Activated CD4-positive, alpha-beta T cell treated with anti-CD3 and anti-CD28 coated beads for 36 hours (primary cell): Measurements from ENCODE around the gene GJB3. TPM values are rescaled to one million over a fixed set of nuclear protein-coding genes. Genes with fewer than 3 reads are reported as not detected.

Source experiments
- ATAC-seq: fragments of 200-7000 bp; cut with Tn5 transposase; one replicate; pipeline ENCODE4 v1.10.0; 2021; ENCODE audit warnings: mild to moderate bottlenecking, moderate library complexity
- CTCF ChIA-PET: fragments of 350-600 bp; sonication (Branson Sonifier 250); formaldehyde crosslinking; loops from one replicate; lab custom pipeline; 2021; ENCODE audit warnings: antibody characterized with exemption; lab: Charles Lee
- POLR2A ChIA-PET: fragments of 350-600 bp; sonication (Branson Sonifier 250); formaldehyde crosslinking; loops from one replicate; lab custom pipeline; 2021; ENCODE audit warnings: antibody characterized with exemption, inconsistent platforms; lab: Charles Lee
- DNase-seq: peaks from one replicate; pipeline ENCODE4 v3.0.0-alpha.2; 2020
- H3K27ac Mint-ChIP-seq: one replicate; pipeline ENCODE4 v1.8.0; 2021; ENCODE audit warnings: mixed read lengths
- H3K27me3 Mint-ChIP-seq: one replicate; pipeline ENCODE4 v1.8.0; 2021; ENCODE audit warnings: mixed read lengths
- H3K36me3 Mint-ChIP-seq: one replicate; pipeline ENCODE4 v1.8.0; 2021; ENCODE audit warnings: low read depth, mixed read lengths
- H3K4me1 Mint-ChIP-seq: one replicate; pipeline ENCODE4 v1.8.0; 2021; ENCODE audit warnings: mixed read lengths
- H3K4me3 Mint-ChIP-seq: one replicate; pipeline ENCODE4 v1.8.0; 2021; ENCODE audit warnings: mild to moderate bottlenecking, moderate library complexity, mixed read lengths
- H3K9me3 Mint-ChIP-seq: one replicate; pipeline ENCODE4 v1.8.0; 2021; ENCODE audit warnings: low read depth, mixed read lengths
- intact Hi-C, 2 experiments: fragments of 100-400 bp; cut with DNase I in 1 of 2; cut with micrococcal nuclease in 1 of 2; formaldehyde crosslinking; loops; one replicate each; pipeline versions ENCODE4 v1.14.2 to v1.15.1; 2022 to 2024; cut with DNase I, micrococcal nuclease
- total RNA-seq, 2 experiments: library from RNA; stranded (reverse); gene quantifications; one replicate each; pipeline ENCODE4 v1.2.3, GENCODE V29; 2021

Gene GJB3
- total RNA-seq, 2 experiments from 2014 or later = not detected

DNA sequence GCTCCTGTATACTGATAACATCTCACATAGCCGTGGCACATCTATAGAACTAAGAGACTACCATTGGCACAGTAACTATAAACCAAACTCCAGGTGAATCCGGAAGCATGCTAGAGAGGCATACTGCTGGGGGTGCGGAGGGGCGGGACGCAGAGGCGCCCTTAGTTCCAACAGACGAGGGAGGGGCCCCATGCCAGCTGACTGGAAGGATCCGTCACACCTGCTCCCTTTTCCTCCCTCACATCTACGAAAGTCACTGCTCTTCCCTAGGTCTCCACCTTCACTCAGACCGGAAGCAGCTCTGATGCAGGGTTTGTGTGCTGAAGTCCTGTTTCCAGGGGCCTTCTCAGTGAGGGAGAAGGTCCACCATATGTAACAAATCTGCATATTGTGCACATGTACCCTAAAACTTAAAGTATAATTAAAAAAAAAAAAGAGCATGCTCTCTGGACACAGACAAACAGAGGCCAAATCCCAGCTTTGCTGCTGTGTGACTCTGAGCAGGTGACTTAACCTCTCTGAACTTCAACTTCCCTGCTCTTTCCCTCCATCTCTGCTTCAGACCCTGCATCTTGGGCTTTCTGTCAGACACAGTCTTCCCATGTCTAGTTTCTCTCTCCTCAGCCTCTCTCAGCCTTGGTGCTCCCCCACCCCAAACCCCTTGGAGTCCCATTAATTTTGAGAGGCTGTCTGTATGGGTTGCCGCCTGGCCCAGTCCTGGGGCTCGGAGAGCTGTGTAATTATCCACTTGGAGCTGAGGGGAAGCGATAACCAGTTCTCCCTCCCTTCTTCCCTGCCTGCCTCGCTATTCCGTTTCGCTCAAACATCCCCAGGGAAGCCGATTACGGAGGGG, 34.0 kb upstream of the GJB3 start:
- intact Hi-C loops = no loop called here
- ChIA-PET CTCF (interaction anchor here (0.6 kb wide), 1 partner anchor 156 kb away, joined by 3 read pairs; no protein-coding TSS in a partner anchor), POLR2A (no interaction called here)
- no peaks in the 10 kb centered on the region for H3K36me3 Mint-ChIP-seq
- no peak for DNase-seq
- H3K27ac Mint-ChIP-seq = no peak overlapping the region
- no peaks in the 10 kb centered on the region for H3K27me3 Mint-ChIP-seq
- no peaks in the 10 kb centered on the region for H3K4me1 Mint-ChIP-seq
- H3K9me3 Mint-ChIP-seq = no peaks in the 10 kb centered on the region
- no peak for ATAC-seq
- no peak overlapping the region for H3K4me3 Mint-ChIP-seq

DNA sequence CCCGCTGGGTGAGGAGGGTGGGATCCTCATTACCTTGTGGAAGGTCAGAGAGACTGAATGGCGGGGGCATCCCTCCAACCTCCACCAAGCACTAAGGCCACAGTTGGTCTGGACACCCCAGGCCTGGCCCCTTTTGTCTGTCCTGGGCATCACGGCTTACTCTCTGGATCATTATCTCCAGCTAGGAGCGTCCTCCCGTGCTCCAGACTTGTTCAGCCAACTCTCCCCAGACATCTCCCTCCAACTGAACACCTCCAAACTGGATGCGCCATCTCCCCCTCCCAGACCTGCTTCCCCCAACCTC, 33.4 kb upstream of the GJB3 start:
- H3K4me1 Mint-ChIP-seq = no peaks in the 10 kb centered on the region
- DNase-seq = no peak
- intact Hi-C loops = no loop called here
- ChIA-PET POLR2A (no interaction called here), CTCF (no interaction called here)
- no peak overlapping the region for H3K4me3 Mint-ChIP-seq
- H3K9me3 Mint-ChIP-seq = no peaks in the 10 kb centered on the region
- H3K36me3 Mint-ChIP-seq = no peaks in the 10 kb centered on the region
- H3K27ac Mint-ChIP-seq = no peak overlapping the region
- ATAC-seq = no peak
- no peaks in the 10 kb centered on the region for H3K27me3 Mint-ChIP-seq

DNA sequence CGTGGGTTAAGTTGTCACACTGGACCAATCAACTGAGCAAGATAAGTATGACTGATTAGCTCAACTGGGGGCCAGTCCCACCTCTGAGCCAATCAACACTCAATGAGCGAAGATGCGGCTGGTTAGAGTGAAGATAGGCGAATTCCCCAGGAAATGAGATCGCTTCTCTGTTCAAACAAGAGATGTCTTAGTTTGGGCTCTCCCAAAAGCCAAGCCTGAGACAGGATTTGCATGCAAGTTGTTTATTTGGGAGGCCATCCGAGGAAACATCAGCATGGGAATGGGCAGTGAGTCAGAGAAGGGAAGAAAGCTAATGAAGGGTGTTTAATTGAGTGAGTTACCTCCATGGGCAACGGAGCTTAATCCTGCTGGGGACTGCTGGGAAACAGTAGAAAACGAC, 31.0 kb upstream of the GJB3 start:
- ChIA-PET POLR2A (no interaction called here), CTCF (no interaction called here)
- H3K27me3 Mint-ChIP-seq = peaks cover 2% of the 10 kb centered on the region
- no peak for ATAC-seq
- no peak for DNase-seq
- H3K4me1 Mint-ChIP-seq = no peaks in the 10 kb centered on the region
- no peak overlapping the region for H3K4me3 Mint-ChIP-seq
- intact Hi-C loops = no loop called here
- no peaks in the 10 kb centered on the region for H3K36me3 Mint-ChIP-seq
- H3K9me3 Mint-ChIP-seq = no peaks in the 10 kb centered on the region
- H3K27ac Mint-ChIP-seq = no peak overlapping the region

DNA sequence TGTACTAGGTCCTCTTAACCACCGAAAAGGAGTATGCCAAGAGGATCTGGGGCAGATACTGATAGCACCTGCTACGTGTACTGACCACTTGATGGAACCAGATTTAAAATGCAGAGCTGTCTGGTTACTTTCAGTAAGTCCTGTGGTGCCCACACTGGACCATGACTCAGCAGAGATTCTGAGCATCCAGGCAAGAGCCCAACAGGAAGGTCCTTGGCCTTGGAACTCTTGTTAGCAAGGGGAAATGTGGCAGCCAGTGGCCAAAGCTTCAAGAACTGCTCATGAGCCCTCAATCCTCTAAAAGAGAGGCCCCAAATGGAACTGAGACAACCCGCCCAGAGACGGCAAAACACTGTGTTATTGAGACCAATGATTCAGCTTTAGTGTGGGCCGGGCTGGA, 30.4 kb upstream of the GJB3 start:
- CTCF ChIA-PET = no interaction called here
- intact Hi-C loops = no loop called here

DNA sequence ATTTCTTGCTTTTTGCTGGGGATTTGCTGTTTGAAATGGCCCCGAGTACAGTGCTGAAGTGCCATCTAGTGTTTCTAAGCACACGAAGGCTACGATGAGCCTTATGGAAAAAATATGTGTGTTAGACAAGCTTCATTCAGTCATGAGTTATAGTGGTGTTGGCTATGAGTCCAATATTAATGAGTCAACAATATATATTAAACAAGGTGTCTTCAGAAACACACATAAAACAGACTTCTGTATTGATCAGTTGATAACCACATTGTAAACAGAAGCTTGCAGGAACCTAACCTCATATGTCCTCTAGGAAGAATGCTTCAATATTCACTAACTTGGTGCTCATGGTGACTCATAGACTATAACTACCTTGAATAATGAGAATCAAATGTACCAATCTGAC, 27.9 kb upstream of the GJB3 start:
- Mint-ChIP-seq H3K4me1 (no peaks in the 10 kb centered on the region), H3K27me3 (peaks cover 2% of the 10 kb centered on the region), H3K36me3 (no peaks in the 10 kb centered on the region), H3K27ac (no peak overlapping the region), H3K9me3 (no peaks in the 10 kb centered on the region), H3K4me3 (no peak overlapping the region)
- ChIA-PET CTCF (interaction anchor here (0.6 to 1.5 kb wide), 2 partner anchors 9 to 10 kb away, joined by 3 to 5 read pairs; no protein-coding TSS in a partner anchor), POLR2A (no interaction called here)
- intact Hi-C loops = no loop called here
- ATAC-seq (no peak), DNase-seq (no peak)

More for the DNA sequence above, 30.4 kb upstream of the GJB3 start:
- POLR2A ChIA-PET = no interaction called here
- H3K27me3 Mint-ChIP-seq = peaks cover 2% of the 10 kb centered on the region
- H3K9me3 Mint-ChIP-seq = no peaks in the 10 kb centered on the region
- no peak overlapping the region for H3K27ac Mint-ChIP-seq
- DNase-seq (no peak), ATAC-seq (no peak)
- H3K36me3 Mint-ChIP-seq = no peaks in the 10 kb centered on the region
- no peak overlapping the region for H3K4me3 Mint-ChIP-seq
- no peaks in the 10 kb centered on the region for H3K4me1 Mint-ChIP-seq

DNA sequence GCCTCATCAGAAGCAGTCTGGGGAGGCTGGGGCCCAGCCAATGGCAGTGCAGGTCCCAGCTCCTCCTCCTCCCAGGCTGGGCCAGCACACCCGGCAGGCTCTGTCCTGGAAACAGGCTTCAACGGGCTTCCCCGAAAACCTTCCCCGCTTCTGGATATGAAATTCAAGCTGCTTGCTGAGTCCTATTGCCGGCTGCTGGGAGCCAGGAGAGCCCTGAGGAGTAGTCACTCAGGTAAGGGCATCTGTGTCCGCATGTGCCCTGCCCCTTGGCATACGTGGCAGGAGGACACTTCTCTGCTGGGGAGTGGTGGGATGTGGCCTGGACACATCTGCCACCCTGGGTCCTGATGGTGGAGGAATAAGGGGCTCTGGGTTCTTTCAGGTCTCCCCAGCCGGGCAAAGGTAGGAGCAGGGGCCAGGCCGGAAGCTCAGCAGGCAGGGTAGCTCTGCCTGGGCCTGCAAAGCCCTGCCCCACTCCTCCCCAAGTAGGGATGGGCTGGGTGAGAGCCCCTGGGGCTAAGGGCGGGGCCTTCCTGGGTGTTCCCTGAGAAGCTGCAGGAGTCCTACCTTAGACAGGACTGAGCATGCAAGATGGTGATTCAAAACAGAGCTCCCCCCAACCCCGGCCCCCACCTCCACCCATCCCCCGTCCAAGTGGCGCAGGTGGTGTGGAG, 25.9 kb upstream of the GJB3 start, which contains the start of gene GJB5:
TSS of gene GJB5 (plus strand) at position 84 of the 674 bp plus-strand sequence. CDS start 2,284 bp downstream, outside the sequence.
- Mint-ChIP-seq H3K27me3 (peaks cover 2% of the 10 kb centered on the region), H3K4me3 (no peak within 1 kb of the TSS), H3K9me3 (no peaks in the 10 kb centered on the region), H3K4me1 (no peaks in the 10 kb centered on the region), H3K27ac (no peak within 1 kb of the TSS), H3K36me3 (no peaks in the 10 kb centered on the region)
- ATAC-seq = no peak
- DNase-seq = no peak
- POLR2A ChIA-PET = no interaction called here
- CTCF ChIA-PET = no interaction called here
- intact Hi-C loops = no loop called here

DNA sequence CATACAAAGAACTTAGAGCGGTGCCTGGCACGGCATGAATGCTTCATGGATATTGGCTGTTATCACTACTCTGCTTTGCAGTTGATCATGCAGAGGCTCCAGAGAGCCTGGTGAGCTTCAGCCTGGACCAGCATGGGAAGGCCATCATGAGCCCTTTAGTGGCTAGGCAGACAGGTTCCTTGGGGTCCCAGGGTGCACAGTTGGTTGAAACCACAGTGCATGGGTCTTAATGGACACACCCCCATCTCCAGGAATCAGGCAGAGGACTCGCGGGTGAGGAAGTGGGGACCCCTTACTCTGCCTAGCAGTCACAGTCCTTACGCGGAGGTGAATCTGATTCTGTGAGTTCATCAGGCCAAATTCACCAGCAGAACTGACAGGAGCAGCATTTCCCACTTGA, 25.1 kb upstream of the GJB3 start:
- Mint-ChIP-seq H3K4me1 (no peaks in the 10 kb centered on the region), H3K27me3 (peaks cover 2% of the 10 kb centered on the region), H3K9me3 (no peaks in the 10 kb centered on the region), H3K27ac (no peak overlapping the region), H3K36me3 (no peaks in the 10 kb centered on the region), H3K4me3 (no peak overlapping the region)
- ChIA-PET POLR2A (no interaction called here), CTCF (interaction anchor here (1.3 kb wide), 1 partner anchor 14 kb away, joined by 4 read pairs; no protein-coding TSS in a partner anchor)
- DNase-seq = no peak
- intact Hi-C loops = no loop called here
- ATAC-seq = no peak

DNA sequence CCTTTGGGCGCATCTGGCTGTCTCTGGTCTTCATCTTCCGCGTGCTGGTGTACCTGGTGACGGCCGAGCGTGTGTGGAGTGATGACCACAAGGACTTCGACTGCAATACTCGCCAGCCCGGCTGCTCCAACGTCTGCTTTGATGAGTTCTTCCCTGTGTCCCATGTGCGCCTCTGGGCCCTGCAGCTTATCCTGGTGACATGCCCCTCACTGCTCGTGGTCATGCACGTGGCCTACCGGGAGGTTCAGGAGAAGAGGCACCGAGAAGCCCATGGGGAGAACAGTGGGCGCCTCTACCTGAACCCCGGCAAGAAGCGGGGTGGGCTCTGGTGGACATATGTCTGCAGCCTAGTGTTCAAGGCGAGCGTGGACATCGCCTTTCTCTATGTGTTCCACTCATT, 23.6 kb upstream of the GJB3 start:
- Mint-ChIP-seq H3K36me3 (no peaks in the 10 kb centered on the region), H3K27me3 (peaks cover 2% of the 10 kb centered on the region), H3K9me3 (no peaks in the 10 kb centered on the region), H3K4me1 (no peaks in the 10 kb centered on the region), H3K4me3 (no peak overlapping the region), H3K27ac (no peak overlapping the region)
- DNase-seq (no peak), ATAC-seq (no peak)
- POLR2A ChIA-PET = no interaction called here
- intact Hi-C loops = no loop called here
- CTCF ChIA-PET = interaction anchor here (1.3 kb wide), 1 partner anchor 15 kb away, joined by 4 read pairs; no protein-coding TSS in a partner anchor

- intact Hi-C loops = no loop called here
- ChIA-PET CTCF (interaction anchor here (0.6 to 1.1 kb wide), 2 partner anchors 15 to 17 kb away, joined by 3 read pairs; no protein-coding TSS in a partner anchor), POLR2A (no interaction called here)
- no peak overlapping the region for H3K27ac Mint-ChIP-seq
- H3K27me3 Mint-ChIP-seq = no peaks in the 10 kb centered on the region
- no peaks in the 10 kb centered on the region for H3K4me1 Mint-ChIP-seq
- no peak for DNase-seq
- H3K9me3 Mint-ChIP-seq = no peaks in the 10 kb centered on the region
- H3K36me3 Mint-ChIP-seq = no peaks in the 10 kb centered on the region
- no peak overlapping the region for H3K4me3 Mint-ChIP-seq
- no peak for ATAC-seq
Measured at GRCh38 chr1:34758751-34759150, 22.3 kb upstream of the GJB3 start.

DNA sequence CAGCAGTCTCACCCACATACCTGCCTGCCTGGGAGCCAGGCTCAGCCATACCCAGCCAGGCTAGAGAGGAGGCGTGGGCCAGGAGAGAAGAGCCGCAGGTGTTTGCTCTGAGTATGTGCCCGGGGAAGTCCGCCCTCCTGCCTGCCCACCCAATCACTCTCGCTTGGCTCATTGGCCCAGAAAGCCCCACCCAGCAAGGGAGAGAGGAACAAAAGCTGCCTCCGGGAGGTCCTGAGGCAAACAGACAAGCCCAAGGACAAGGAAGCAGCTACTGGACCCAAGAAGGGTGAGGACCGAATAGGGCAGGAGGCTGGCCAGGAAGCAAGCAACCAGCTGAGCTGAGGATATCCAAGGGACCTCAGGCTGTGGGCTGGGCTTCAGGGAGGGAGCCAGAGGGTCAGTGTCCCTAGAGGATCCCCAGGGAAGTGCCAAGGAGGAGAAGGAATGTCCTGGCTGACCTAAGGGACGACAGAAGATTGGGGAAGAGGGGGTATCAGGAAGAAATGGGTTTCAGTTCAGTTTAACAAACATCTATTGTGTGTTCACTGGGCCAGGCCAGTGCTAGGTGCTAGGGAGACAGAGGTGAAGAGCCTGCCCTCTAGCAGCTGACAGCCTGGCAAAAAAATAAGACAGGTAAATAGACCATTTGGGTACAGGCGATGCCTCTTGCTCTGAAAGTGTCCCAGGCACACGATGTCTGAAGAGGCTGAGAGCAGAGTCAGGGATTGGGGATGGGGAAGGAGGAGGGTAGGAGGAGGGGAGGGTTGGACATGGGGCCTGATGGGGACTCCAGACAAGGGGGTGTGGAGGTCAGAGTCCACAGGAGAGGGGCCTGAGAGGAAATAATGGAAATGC, 21.3 kb upstream of the GJB3 start, which contains the start of gene GJB4:
TSS of gene GJB4 (plus strand) at position 238 of the 855 bp plus-strand sequence. CDS start 1,515 bp downstream, outside the sequence.
- Mint-ChIP-seq H3K27me3 (no peaks in the 10 kb centered on the region), H3K9me3 (no peaks in the 10 kb centered on the region), H3K36me3 (no peaks in the 10 kb centered on the region), H3K27ac (no peak within 1 kb of the TSS), H3K4me1 (no peaks in the 10 kb centered on the region), H3K4me3 (no peak within 1 kb of the TSS)
- ChIA-PET CTCF (interaction anchor here (1.1 kb wide), 1 partner anchor 16 kb away, joined by 3 read pairs; no protein-coding TSS in a partner anchor), POLR2A (no interaction called here)
- ATAC-seq (no peak), DNase-seq (no peak)
- intact Hi-C loops = no loop called here

DNA sequence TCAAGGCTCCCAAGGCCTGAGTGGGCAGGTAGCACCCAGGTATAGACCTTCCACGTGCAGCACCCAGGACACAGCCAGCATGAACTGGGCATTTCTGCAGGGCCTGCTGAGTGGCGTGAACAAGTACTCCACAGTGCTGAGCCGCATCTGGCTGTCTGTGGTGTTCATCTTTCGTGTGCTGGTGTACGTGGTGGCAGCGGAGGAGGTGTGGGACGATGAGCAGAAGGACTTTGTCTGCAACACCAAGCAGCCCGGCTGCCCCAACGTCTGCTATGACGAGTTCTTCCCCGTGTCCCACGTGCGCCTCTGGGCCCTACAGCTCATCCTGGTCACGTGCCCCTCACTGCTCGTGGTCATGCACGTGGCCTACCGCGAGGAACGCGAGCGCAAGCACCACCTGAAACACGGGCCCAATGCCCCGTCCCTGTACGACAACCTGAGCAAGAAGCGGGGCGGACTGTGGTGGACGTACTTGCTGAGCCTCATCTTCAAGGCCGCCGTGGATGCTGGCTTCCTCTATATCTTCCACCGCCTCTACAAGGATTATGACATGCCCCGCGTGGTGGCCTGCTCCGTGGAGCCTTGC, 19.7 kb upstream of the GJB3 start:
- CTCF ChIA-PET = no interaction called here
- Mint-ChIP-seq H3K36me3 (no peaks in the 10 kb centered on the region), H3K4me1 (no peaks in the 10 kb centered on the region), H3K4me3 (no peak overlapping the region), H3K9me3 (no peaks in the 10 kb centered on the region), H3K27ac (no peak overlapping the region), H3K27me3 (no peaks in the 10 kb centered on the region)
- intact Hi-C loops = no loop called here
- no peak for ATAC-seq
- POLR2A ChIA-PET = no interaction called here
- DNase-seq = no peak
